Psoas muscle (tissue), 8 donors: Measurements from ENCODE around the gene MID1. TPM values are rescaled to one million over a fixed set of nuclear protein-coding genes. Genes with fewer than 3 reads are reported as not detected.
"Not testable (repeated sequence)": the region's sequence is repeated elsewhere in the genome, so short reads cannot be mapped to it uniquely, and the experiment has no call there.

Experiments used
- ATAC-seq, 4 donors: fragments of 200-7000 bp; cut with Tn5 transposase; one replicate each; pipeline ENCODE4 v1.9.1; 2020; ENCODE audit warnings: moderate library complexity in 3 of 4, mild to moderate bottlenecking in 2 of 4
- DNase-seq, 2 donors: peaks; one replicate each; pipeline ENCODE4 v3.0.0-alpha.2; 2020
- H3K27ac ChIP-seq: fragments of 200-600 bp; one replicate; pipeline ENCODE4 v1.8.0; 2022
- H3K27me3 ChIP-seq, 3 donors: fragments of 200-600 bp in 1 of 3; one replicate each; pipeline versions ENCODE4 v1.6.1 to v1.8.0; 2013 to 2022; ENCODE audit warnings: low read length in 2 of 3, mild to moderate bottlenecking in 2 of 3, moderate library complexity in 1 of 3; ENCODE audit not compliant: insufficient read depth in 3 of 3
- H3K36me3 ChIP-seq, 2 donors: fragments of 200-600 bp in 1 of 2; one replicate each; pipeline versions ENCODE4 v1.6.1 to v1.8.0; 2013 to 2022; ENCODE audit warnings: low read depth in 1 of 2, mild to moderate bottlenecking in 1 of 2, moderate library complexity in 1 of 2; ENCODE audit not compliant: insufficient read depth in 1 of 2
- H3K4me1 ChIP-seq: fragments of 200-600 bp; one replicate; pipeline ENCODE4 v1.8.0; 2022
- H3K4me3 ChIP-seq: fragments of 200-600 bp; one replicate; pipeline ENCODE4 v1.8.0; 2022; ENCODE audit warnings: mild to moderate bottlenecking
- H3K9me3 ChIP-seq: fragments of 200-600 bp; one replicate; pipeline ENCODE4 v1.8.0; 2022
- CTCF ChIP-seq: fragments of 200-600 bp; IDR thresholded peaks from one replicate; pipeline ENCODE4 v1.8.0; 2022; ENCODE audit warnings: antibody characterized with exemption
- WGBS, 3 donors: extraction: QIAGEN DNeasy Blood & Tissue Kit; methylation state at CpG; one replicate each; pipeline versions ENCODE4 v1.1.6 to v1.1.7; 2013; 5-methylcytosine and 5-hydroxymethylcytosine counted together
- intact Hi-C, 2 donors: fragments of 100-400 bp; cut with DNase I; formaldehyde crosslinking; loops; one replicate each; pipeline versions ENCODE4 v1.11.0 to v1.14.2; 2022
- polyA plus RNA-seq, 3 donors: library from polyadenylated mRNA; stranded (reverse); fragments of 200-250 nt; gene quantifications; one replicate each; pipeline ENCODE4 v1.2.3, GENCODE V29; 2013
- total RNA-seq, 4 donors: library from RNA; stranded (reverse); fragmentation: NEBNext Ultra II Directional in 2 of 4; extraction: Animal tissue kit (Norgen Biotek cat#: 25700) in 2 of 4; gene quantifications; one replicate each; pipeline versions ENCODE4 v1.2.1 to v1.2.4, GENCODE V29; 2021 to 2023
- donor health status: healthy with polysubstance abuse.
- donor health status: DM: no; HTN: no; CAD: no; lungs with moderate emphysema.
- donor health status: Bipolar disorder and iron deficiency.
- donor health status: healthy.
- donor health status: DM: yes; HTN: yes; CAD: no.
- donor health status: DM: no; HTN: no; CAD: no.
- donor health status: DM: no; HTN: no; CAD: no.
- donor health status: DM: yes; HTN: yes; CAD: no.

MID1 gene
- total and polyA plus RNA-seq, 7 donors = 0.28 to 1.6 (median 0.90) TPM

DNA sequence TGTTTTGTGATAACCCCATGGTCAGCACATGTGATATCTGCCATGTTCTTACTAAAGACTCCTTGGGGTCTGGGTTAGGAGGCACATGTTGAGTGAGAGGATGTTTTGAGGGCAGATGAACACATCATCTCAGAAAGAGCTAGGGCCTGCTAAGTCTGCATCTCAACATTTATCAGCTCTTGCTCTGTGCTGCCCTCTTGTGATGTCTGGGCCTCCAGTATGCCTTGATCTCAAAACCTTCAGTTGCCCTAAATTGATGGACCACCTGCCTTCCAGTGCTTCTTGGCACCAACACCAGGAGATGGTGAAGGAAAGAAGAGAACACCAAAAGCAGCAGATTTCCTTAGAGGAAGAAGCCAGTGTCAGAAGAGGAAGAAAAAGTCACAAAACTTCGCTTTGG lies 22.5 kb downstream of the MID1 start:
- ATAC-seq = no peak
- intact Hi-C loops = no loop called here
- no peaks in the 10 kb centered on the region for H3K36me3 ChIP-seq
- DNase-seq = no peak
- no peaks in the 10 kb centered on the region for H3K27me3 ChIP-seq
- no peak overlapping the region for H3K27ac ChIP-seq
- no peaks in the 10 kb centered on the region for H3K4me1 ChIP-seq
- peak; percentile 34 for TF ChIP-seq CTCF
- H3K4me3 ChIP-seq = no peak overlapping the region
- no peaks in the 10 kb centered on the region for H3K9me3 ChIP-seq
- 58 to 91% (median 79%) methylated on average over 1 of the region's 1 CpG for WGBS, 3 donors

- no peak overlapping the region for H3K4me3 ChIP-seq
- no peaks in the 10 kb centered on the region for H3K9me3 ChIP-seq
- no peak for ATAC-seq
- 45 to 54% (median 46%) methylated on average over 11 of the region's 11 CpGs for WGBS, 3 donors
- intact Hi-C loops = no loop called here
- no peaks in the 10 kb centered on the region for H3K27me3 ChIP-seq
- TF ChIP-seq CTCF = no peak
- no peak for DNase-seq
- H3K4me1 ChIP-seq = no peaks in the 10 kb centered on the region
- no peaks in the 10 kb centered on the region for H3K36me3 ChIP-seq
- no peak overlapping the region for H3K27ac ChIP-seq
These were observed 28.7 kb downstream of the MID1 start for GRCh38 chrX:10591363-10592335.

GRCh38 chrX:10589787-10590186 lies 30.6 kb downstream of the MID1 start:
- H3K36me3 ChIP-seq, H3K27me3 ChIP-seq, intact Hi-C loops, H3K9me3 ChIP-seq, H3K4me3 ChIP-seq, H3K4me1 ChIP-seq, H3K27ac ChIP-seq, ATAC-seq, DNase-seq: not testable (repeated sequence)
- 78 to 92% (median 91%) methylated on average over 10 of the region's 10 CpGs for WGBS, 3 donors

GRCh38 chrX:10589098-10589497 lies 31.3 kb downstream of the MID1 start:
- no peak for ATAC-seq
- Histone ChIP-seq H3K27me3 (no peaks in the 10 kb centered on the region), H3K4me1 (no peaks in the 10 kb centered on the region), H3K27ac (no peak overlapping the region), H3K36me3 (no peaks in the 10 kb centered on the region), H3K9me3 (no peaks in the 10 kb centered on the region), H3K4me3 (no peak overlapping the region)
- no peak for DNase-seq
- no peak for TF ChIP-seq CTCF
- intact Hi-C loops = no loop called here
- 84 to 99% (median 96%) methylated on average over 6 of the region's 6 CpGs for WGBS, 3 donors

DNA sequence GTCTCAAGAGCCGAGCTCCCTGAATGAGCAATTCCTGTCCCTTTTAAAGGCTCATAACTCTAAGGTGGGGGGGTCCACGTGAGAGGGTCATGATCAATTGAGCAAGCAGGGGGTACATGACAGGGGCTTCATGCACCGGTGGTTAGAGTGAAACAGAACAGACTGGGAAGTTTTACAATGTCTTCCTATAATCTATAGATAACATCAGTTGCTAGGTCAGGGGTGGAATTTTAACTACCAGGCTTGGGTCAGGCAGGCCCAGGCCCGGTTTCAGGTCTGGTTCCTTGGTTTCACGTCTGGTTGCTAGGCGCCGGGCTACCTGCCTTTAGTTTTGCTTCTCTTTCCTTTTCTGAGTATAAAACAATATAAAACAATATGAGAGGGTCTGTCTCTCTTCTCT lies 35.5 kb downstream of the MID1 start:
- H3K9me3 ChIP-seq, ATAC-seq, H3K27ac ChIP-seq, H3K4me3 ChIP-seq, DNase-seq, H3K4me1 ChIP-seq, intact Hi-C loops, H3K36me3 ChIP-seq, H3K27me3 ChIP-seq: not testable (repeated sequence)
- WGBS, 3 donors = 85 to 93% (median 89%) methylated on average over 7 of the region's 7 CpGs
